ENCODE results near the gene CEP57L1. TPM values are rescaled to one million over a fixed set of nuclear protein-coding genes. Genes with fewer than 3 reads are reported as not detected.

The CEP57L1 gene
- total RNA-seq, 1 donor from 2014 or later, result 19.7 TPM

Other genes starting within 250 kb of the CEP57L1 start
- gene ARMC2, start 247.1 kb upstream of the CEP57L1 start, total RNA-seq, result 6.2 and 6.9 TPM in 2 replicates
- gene SESN1, start 661 bp upstream of the CEP57L1 start, total RNA-seq, result 14.4 and 15.0 TPM in 2 replicates

All from T-helper 2 cell treated with Interferon-gamma antibody and Interleukin-4, amounts not matched to agents 100 ng/mL and 5 ng/mL, for 36 hours (primary cell).